H1 (cell line): ENCODE data around the gene SLC23A1. TPM values are rescaled to one million over a fixed set of nuclear protein-coding genes. Genes with fewer than 3 reads are reported as not detected.
"Not testable (repeated sequence)": the region's sequence is repeated elsewhere in the genome, so short reads cannot be mapped to it uniquely, and the experiment has no call there.

ENCODE experiments used
- CTCF ChIA-PET: fragments of 300-600 bp; sonication (Branson Sonifier 250); formaldehyde crosslinking; loops from one replicate; lab custom pipeline; 2021; ENCODE audit not compliant: partially characterized antibody; lab: Charles Lee
- POLR2A ChIA-PET: fragments of 300-600 bp; sonication (Branson Sonifier 250); formaldehyde crosslinking; loops from one replicate; lab custom pipeline; 2021; ENCODE audit warnings: inconsistent platforms; ENCODE audit not compliant: partially characterized antibody; lab: Charles Lee
- DNase-seq, 2 experiments: peaks; one replicate each; pipeline versions ENCODE4 v3.0.0 to v3.0.0-alpha.2; 2010 to 2022; ENCODE audit warnings: low spot score in 2 of 2, low read depth in 1 of 2, mixed read lengths in 1 of 2
- FAIRE-seq: peaks from 2 replicates; lab custom pipeline; 2011; peaks lifted over from hg19 to GRCh38; lab: Jason Lieb, UNC
- H2AFZ ChIP-seq: 2 replicates; pipeline ENCODE4 v1.8.1; 2012; ENCODE audit warnings: low read length, inconsistent platforms
- H2AK5ac ChIP-seq: 2 replicates; pipeline ENCODE4 v1.6.1; 2013; ENCODE audit warnings: low read depth, low read length
- H2BK120ac ChIP-seq: replicated peaks from 2 replicates; pipeline ENCODE3; 2013; ENCODE audit warnings: low read depth, low read length, inconsistent platforms
- H2BK12ac ChIP-seq: 2 replicates; pipeline ENCODE4 v1.6.1; 2013; ENCODE audit warnings: low read depth, low read length
- H2BK15ac ChIP-seq: 2 replicates; pipeline ENCODE4 v1.6.1; 2013; ENCODE audit warnings: low read length
- H2BK20ac ChIP-seq: 2 replicates; pipeline ENCODE4 v1.6.1; 2013; ENCODE audit warnings: low read length
- H2BK5ac ChIP-seq: 2 replicates; pipeline ENCODE4 v1.6.1; 2013; ENCODE audit warnings: low read depth, low read length
- H3K14ac ChIP-seq: 2 replicates; pipeline ENCODE4 v1.6.1; 2013; ENCODE audit warnings: inconsistent platforms; ENCODE audit not compliant: insufficient read length
- H3K18ac ChIP-seq: 2 replicates; pipeline ENCODE4 v1.6.1; 2013; ENCODE audit warnings: low read length; ENCODE audit errors: extremely low read depth
- H3K23ac ChIP-seq: 2 replicates; pipeline ENCODE4 v1.6.1; 2013; ENCODE audit warnings: inconsistent platforms; ENCODE audit not compliant: insufficient read length
- H3K23me2 ChIP-seq: 2 replicates; pipeline ENCODE4 v1.6.1; 2013; ENCODE audit warnings: low read depth, low read length
- H3K27ac ChIP-seq: 2 replicates; pipeline ENCODE4 v1.6.1; 2011; ENCODE audit warnings: low read depth, low read length, inconsistent platforms
- H3K27me3 ChIP-seq, 4 experiments: replicated peaks in 1 of 4; 1 replicate in 1 of 4; 2 replicates in 3 of 4; pipeline versions ENCODE4 v1.6.1 to v1.8.1; 2011 to 2013; ENCODE audit warnings: low read length in 3 of 4, mild to moderate bottlenecking in 3 of 4, inconsistent platforms in 2 of 4, mixed read lengths in 2 of 4, moderate library complexity in 1 of 4; ENCODE audit not compliant: control insufficient read depth in 3 of 4, insufficient read depth in 3 of 4; ENCODE audit errors: extremely low read depth in 1 of 4
- H3K36me3 ChIP-seq, 4 experiments: 2 replicates each; pipeline versions ENCODE4 v1.6.1 to v1.8.1; 2011 to 2013; ENCODE audit warnings: mild to moderate bottlenecking in 4 of 4, low read length in 3 of 4, moderate library complexity in 2 of 4, control low read depth in 1 of 4, inconsistent platforms in 1 of 4; ENCODE audit not compliant: insufficient read depth in 4 of 4, control insufficient read depth in 2 of 4
- H3K4ac ChIP-seq: replicated peaks from 2 replicates; pipeline ENCODE3; 2013; ENCODE audit warnings: low read length, low read depth, mixed read lengths, inconsistent platforms; ENCODE audit not compliant: insufficient read length
- H3K4me1 ChIP-seq, 4 experiments: replicated peaks in 1 of 4; 1 replicate in 1 of 4; 2 replicates in 3 of 4; pipeline versions ENCODE4 v1.6.1 to v1.8.1; 2011 to 2013; ENCODE audit warnings: low read length in 3 of 4, inconsistent platforms in 2 of 4, mixed read lengths in 1 of 4; ENCODE audit not compliant: insufficient read depth in 4 of 4, control insufficient read depth in 3 of 4
- H3K4me2 ChIP-seq, 2 experiments: 2 replicates each; pipeline versions ENCODE4 v1.6.1 to v1.8.1; 2011 to 2013; ENCODE audit warnings: low read depth in 2 of 2, low read length in 2 of 2, control low read depth in 1 of 2, inconsistent platforms in 1 of 2, mild to moderate bottlenecking in 1 of 2; ENCODE audit not compliant: insufficient read depth in 1 of 2
- H3K4me3 ChIP-seq, 4 experiments: fragments of 200-600, 300-600 bp in 1 of 4; sonication (generic), shearing (Covaris generic), sonication (Bioruptor Twin) in 1 of 4; 2 replicates each; pipeline versions ENCODE4 v1.5.1 to v1.8.1; 2011 to 2016; ENCODE audit warnings: low read length in 4 of 4, low read depth in 3 of 4, control low read depth in 2 of 4, inconsistent platforms in 2 of 4, mild to moderate bottlenecking in 2 of 4, mixed read lengths in 1 of 4, moderate library complexity in 1 of 4; ENCODE audit not compliant: insufficient read depth in 2 of 4; ENCODE audit errors: extremely low read depth in 1 of 4
- H3K56ac ChIP-seq: replicated peaks from 2 replicates; pipeline ENCODE3; 2013; ENCODE audit warnings: low read depth, mild to moderate bottlenecking, mixed read lengths, low read length, inconsistent platforms; ENCODE audit not compliant: insufficient read length
- H3K79me1 ChIP-seq: 2 replicates; pipeline ENCODE4 v1.6.1; 2013; ENCODE audit warnings: low read depth, low read length, control low read depth
- H3K79me2 ChIP-seq, 2 experiments: 2 replicates each; pipeline versions ENCODE4 v1.6.1 to v1.8.1; 2012 to 2013; ENCODE audit warnings: low read length in 2 of 2, mild to moderate bottlenecking in 2 of 2, inconsistent platforms in 1 of 2; ENCODE audit not compliant: insufficient read depth in 2 of 2, control insufficient read depth in 1 of 2
- H3K9ac ChIP-seq, 4 experiments: replicated peaks in 1 of 4; 1 replicate in 1 of 4; 2 replicates in 3 of 4; pipeline versions ENCODE4 v1.6.1 to v1.8.1; 2011 to 2013; ENCODE audit warnings: low read depth in 3 of 4, low read length in 3 of 4, control low read depth in 2 of 4, mild to moderate bottlenecking in 2 of 4, moderate library complexity in 2 of 4, inconsistent platforms in 1 of 4; ENCODE audit errors: extremely low read depth in 1 of 4
- H3K9me3 ChIP-seq, 2 experiments: 2 replicates each; pipeline versions ENCODE4 v1.6.1 to v1.8.1; 2012 to 2013; ENCODE audit warnings: mild to moderate bottlenecking in 2 of 2, moderate library complexity in 2 of 2, control low read depth in 1 of 2, inconsistent platforms in 1 of 2, low read depth in 1 of 2, low read length in 1 of 2, mixed read lengths in 1 of 2; ENCODE audit not compliant: insufficient read depth in 2 of 2
- H4K20me1 ChIP-seq, 2 experiments: replicated peaks in 1 of 2; 2 replicates each; pipeline versions ENCODE3 to v1.8.1; 2011 to 2013; ENCODE audit warnings: inconsistent platforms in 2 of 2, low read length in 2 of 2, mild to moderate bottlenecking in 1 of 2; ENCODE audit not compliant: insufficient read depth in 2 of 2, control insufficient read depth in 1 of 2
- H4K5ac ChIP-seq: 2 replicates; pipeline ENCODE4 v1.6.1; 2013; ENCODE audit warnings: low read length, low read depth, mixed read lengths, inconsistent platforms; ENCODE audit not compliant: insufficient read length
- H4K8ac ChIP-seq: 2 replicates; pipeline ENCODE4 v1.8.0; 2013; ENCODE audit warnings: mild to moderate bottlenecking, moderate library complexity, low read length, inconsistent platforms; ENCODE audit not compliant: insufficient read depth; ENCODE audit errors: extremely low read depth
- H4K91ac ChIP-seq: replicated peaks from 2 replicates; pipeline ENCODE3; 2013; ENCODE audit warnings: low read length, mixed read lengths, inconsistent platforms; ENCODE audit not compliant: insufficient read length
- WGBS, 2 experiments: shearing (Covaris generic) in 1 of 2; methylation state at CpG; one replicate each; pipeline versions ENCODE4 v1.1.6 to v1.1.7; 2013 to 2015; ENCODE audit warnings: low lambda C conversion rate in 2 of 2, mixed read lengths in 2 of 2, inconsistent platforms in 1 of 2, low coverage in 1 of 2, missing lambda C conversion rate in 1 of 2; ENCODE audit not compliant: insufficient replicate concordance in 2 of 2, insufficient coverage in 1 of 2, insufficient read length in 1 of 2; ENCODE audit errors: extremely low coverage in 1 of 2, missing lambda C conversion rate in 1 of 2; 5-methylcytosine and 5-hydroxymethylcytosine counted together
- polyA plus RNA-seq, 7 experiments: library from polyadenylated mRNA; depleted of rRNA in 3 of 7; stranded (reverse) in 5 of 7; unstranded in 2 of 7; fragments of >200 nt in 5 of 7; fragments of 200-250 nt in 2 of 7; gene quantifications; 1 replicate in 5 of 7; 2 replicates in 1 of 7; 4 replicates in 1 of 7; pipeline versions ENCODE4 v1.2.1 to v1.2.3, GENCODE V29; 2011 to 2013; ENCODE audit warnings: missing spikeins in 2 of 7, mixed read lengths in 2 of 7
- total RNA-seq: library from RNA; stranded (reverse); fragmentation: NEBNext Ultra II Directional; extraction: Animal tissue kit (Norgen Biotek cat#: 25700); gene quantifications from 2 replicates; pipeline ENCODE4 v1.2.1, GENCODE V29; 2021

The SLC23A1 gene
- total and polyA plus RNA-seq, 2 of the 8 experiments (the other 6 are each of a cell fraction or from before 2014, with no cell fraction given), result not detected

DNA sequence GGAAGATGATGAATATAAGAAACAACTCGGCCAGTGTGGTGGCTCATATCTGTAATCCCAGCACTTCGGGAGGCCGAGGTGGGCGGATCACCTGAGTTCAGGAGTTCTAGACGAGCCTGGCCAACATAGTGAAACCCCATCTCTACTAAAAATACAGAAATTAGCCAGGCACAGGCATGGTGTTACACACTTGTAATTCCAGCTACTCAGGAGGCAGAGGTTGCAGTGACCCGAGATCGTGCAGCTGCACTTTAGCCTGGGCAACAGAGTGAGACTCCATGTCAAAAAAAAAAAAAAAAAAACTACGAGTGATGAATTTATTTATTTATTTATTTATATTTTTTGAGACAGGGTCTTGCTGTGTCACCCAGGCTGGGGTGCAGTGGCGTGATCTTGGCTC lies 35.2 kb downstream of the SLC23A1 start:
- H2BK120ac ChIP-seq, H3K23ac ChIP-seq, H3K9me3 ChIP-seq, H3K23me2 ChIP-seq, H2BK20ac ChIP-seq, H3K4me1 ChIP-seq, H3K18ac ChIP-seq, H2BK15ac ChIP-seq, DNase-seq, H3K27ac ChIP-seq, H2AFZ ChIP-seq, H3K56ac ChIP-seq, H2BK5ac ChIP-seq, H3K9ac ChIP-seq, FAIRE-seq, H4K8ac ChIP-seq, H3K14ac ChIP-seq, H3K79me1 ChIP-seq, H3K4me2 ChIP-seq, H2AK5ac ChIP-seq, H4K91ac ChIP-seq, H3K4ac ChIP-seq, H2BK12ac ChIP-seq, H3K4me3 ChIP-seq, H3K27me3 ChIP-seq, H4K5ac ChIP-seq: not testable (repeated sequence)
- ChIA-PET CTCF (interaction anchor here (0.7 kb wide), 1 partner anchor 26 kb away, joined by 3 read pairs; no protein-coding TSS in a partner anchor), POLR2A (interaction anchor here (0.6 to 2.5 kb wide), 7 partner anchors 9 to 784 kb away, joined by 3 to 20 read pairs (median 3); no protein-coding TSS in a partner anchor)
- H4K20me1 ChIP-seq, result peaks cover 18% of the 10 kb centered on the region in 2 experiments
- 91% methylated on average over 9 of the region's 9 CpGs; no CpG with 5 or more reads in 1 of the 2 experiments for WGBS, 2 experiments
- H3K36me3 ChIP-seq, result peaks cover 0 to 16% (median 0%) of the 10 kb centered on the region in 4 experiments; a peak in 4 of 8 replicates
- peaks cover 44 to 100% of the 10 kb centered on the region in 2 experiments for H3K79me2 ChIP-seq

DNA sequence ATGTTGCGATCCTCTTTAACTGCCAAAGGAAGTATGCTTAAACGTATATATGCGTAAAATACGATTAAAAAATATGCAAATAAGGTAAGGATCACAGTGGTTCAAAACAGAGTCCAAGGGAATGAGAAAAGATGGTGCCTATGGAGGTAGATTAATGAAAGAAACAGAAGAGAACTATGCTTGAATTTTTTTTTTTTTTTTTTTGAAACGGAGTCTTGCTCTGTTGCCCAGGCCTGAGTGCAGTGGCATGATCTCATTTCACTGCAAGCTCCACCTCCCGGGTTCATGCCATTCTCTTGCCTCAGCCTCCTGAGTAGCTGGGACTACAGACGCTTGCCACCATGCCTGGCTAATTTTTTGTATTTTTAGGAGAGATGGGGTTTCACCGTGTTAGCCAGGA lies 37.7 kb downstream of the SLC23A1 start:
- not testable (repeated sequence) for H3K4ac ChIP-seq, H3K9me3 ChIP-seq, H4K5ac ChIP-seq, H3K27me3 ChIP-seq, H2BK120ac ChIP-seq, DNase-seq, H3K23ac ChIP-seq, H3K23me2 ChIP-seq, H3K56ac ChIP-seq, H4K91ac ChIP-seq, H2BK20ac ChIP-seq, H2AK5ac ChIP-seq, H3K18ac ChIP-seq, H2BK12ac ChIP-seq, H3K4me3 ChIP-seq, H2BK5ac ChIP-seq, H3K14ac ChIP-seq, H2AFZ ChIP-seq, H3K79me1 ChIP-seq, FAIRE-seq, H3K27ac ChIP-seq, H3K4me2 ChIP-seq, H3K9ac ChIP-seq, H4K8ac ChIP-seq, H3K4me1 ChIP-seq, H2BK15ac ChIP-seq
- peaks cover 15% of the 10 kb centered on the region in 2 experiments for H4K20me1 ChIP-seq
- H3K79me2 ChIP-seq, result peaks cover 39 to 82% of the 10 kb centered on the region in 2 experiments
- ChIA-PET CTCF (interaction anchor here (0.6 to 1.1 kb wide), 2 partner anchors 24 to 556 kb away, joined by 3 read pairs; no protein-coding TSS in a partner anchor), POLR2A (interaction anchor here (0.7 to 2.5 kb wide), 8 partner anchors 8 to 53 kb away, joined by 3 to 20 read pairs (median 4); partner anchors contain the start of gene MATR3)
- peaks cover 0 to 16% (median 0%) of the 10 kb centered on the region in 4 experiments; a peak in 3 of 8 replicates for H3K36me3 ChIP-seq
- 96% methylated on average over 7 of the region's 8 CpGs; no CpG with 5 or more reads in 1 of the 2 experiments for WGBS, 2 experiments
